ENCODE data around the gene AP4M1.

DNA sequence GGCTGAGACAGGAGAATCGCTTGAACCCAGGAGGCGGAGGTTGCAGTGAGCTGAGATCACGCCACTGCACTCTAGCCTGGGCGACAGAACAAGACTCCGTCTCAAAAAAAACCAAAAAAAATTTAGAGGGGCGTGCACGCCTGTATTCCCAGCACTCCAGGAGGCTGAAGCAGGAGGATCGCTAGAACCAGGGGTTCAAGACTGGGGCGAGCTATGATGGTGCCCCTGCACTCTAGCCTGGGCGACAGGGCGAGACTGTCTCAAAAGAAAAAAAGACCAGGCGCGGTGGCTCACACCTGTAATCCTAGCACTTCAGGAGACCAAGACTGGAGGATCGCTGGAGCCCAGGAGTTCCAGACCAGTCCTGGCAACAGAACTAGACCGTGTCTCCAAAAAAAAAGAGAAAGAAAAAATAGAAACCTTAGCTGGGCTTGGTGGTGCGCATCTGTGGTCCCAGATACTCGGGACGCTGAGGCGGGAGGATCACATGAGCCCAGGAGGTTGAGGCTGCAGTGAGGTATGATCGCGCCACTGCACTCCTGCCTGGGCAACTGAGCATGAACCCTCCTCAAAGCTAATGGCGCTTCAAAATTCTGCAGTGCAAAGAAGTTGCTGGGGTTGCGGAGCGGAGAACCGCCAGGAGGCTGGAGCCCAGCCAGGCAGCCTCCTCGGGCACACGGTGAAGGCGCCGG lies 24.9 kb downstream of the AP4M1 start:
- TF ChIP-seq GATA2 (IDR thresholded peaks at IDR 0.05; ENCODE audit: low read depth, low read length) = no peak
- no peak for TF ChIP-seq GATA3 (IDR thresholded peaks at IDR 0.05; ENCODE audit: low read depth, low read length)
